Stimulated activated CD4-positive, alpha-beta T cell treated with anti-CD3 and anti-CD28 coated beads, Interleukin-1b, Interleukin-23, amount 100 ng/mL, for 4 hours (primary cell): Measurements from ENCODE around the gene ATL1.

Experiments used
- DNase-seq, 2 donors: peaks; one replicate each; pipeline ENCODE4 v3.0.0-alpha.2; 2020; ENCODE audit warnings: low read depth in 2 of 2

The ATL1 gene

GRCh38 chr14:50559990-50560930 lies at the start of gene ATL1:
Gene ATL1 (plus strand): TSS chr14:50560145. CDS start chr14:50560266, 121 bp downstream.
- DNase-seq = peak in 1 of 2 donors; percentile 22

GRCh38 chr14:50510157-50510556 lies 49.8 kb upstream of the ATL1 start:
- DNase-seq = no peak

- DNase-seq = no peak
Measured at GRCh38 chr14:50512463-50512862, 47.5 kb upstream of the ATL1 start.

GRCh38 chr14:50516091-50516490 lies 43.9 kb upstream of the ATL1 start:
- no peak for DNase-seq

- DNase-seq = peak; percentile 33
Measured at GRCh38 chr14:50520947-50521815, 38.8 kb upstream of the ATL1 start.

GRCh38 chr14:50521912-50522341 lies 38.0 kb upstream of the ATL1 start:
- no peak for DNase-seq

- no peak for DNase-seq
Measured at GRCh38 chr14:50523271-50524041, 36.5 kb upstream of the ATL1 start.

- no peak for DNase-seq
Measured at GRCh38 chr14:50524060-50524459, 35.9 kb upstream of the ATL1 start.

GRCh38 chr14:50524731-50525515 lies 35.0 kb upstream of the ATL1 start:
- DNase-seq = no peak

GRCh38 chr14:50528000-50528399 lies 31.9 kb upstream of the ATL1 start:
- no peak for DNase-seq

- no peak for DNase-seq
Measured at GRCh38 chr14:50529288-50530179, 30.4 kb upstream of the ATL1 start.

- DNase-seq = no peak
Measured at GRCh38 chr14:50530358-50530757, 29.6 kb upstream of the ATL1 start.

GRCh38 chr14:50530794-50531365 lies 29.1 kb upstream of the ATL1 start:
- no peak for DNase-seq

GRCh38 chr14:50531595-50532501 lies 28.1 kb upstream of the ATL1 start:
- peak in 1 of 2 donors; percentile 14 for DNase-seq

GRCh38 chr14:50532502-50533240 lies 27.3 kb upstream of the ATL1 start, which contains the start of gene MAP4K5:
Gene MAP4K5 (minus strand): TSS chr14:50532569. CDS start chr14:50532049, 520 bp downstream.
- DNase-seq = peak; percentile 83 to 86

GRCh38 chr14:50533241-50533705 lies 26.7 kb upstream of the ATL1 start:
- DNase-seq = no peak

- DNase-seq = no peak
Measured at GRCh38 chr14:50533806-50534205, 26.1 kb upstream of the ATL1 start.
